Endothelial cell of umbilical vein (primary cell): ENCODE measurements around the gene MAP1LC3B2. TPM values are rescaled to one million over a fixed set of nuclear protein-coding genes. Genes with fewer than 3 reads are reported as not detected.

Experiments
- BruUV-seq: library from RNA; stranded (reverse); fragments of 400-500 nt; replicated peaks from 2 replicates; lab custom pipeline; 2021; lab: Mats Ljungman, UMichigan
- CTCF ChIA-PET: fragments of 300-600, 350-600 bp; sonication (Branson Sonifier 250); formaldehyde crosslinking; loops from one replicate; lab custom pipeline; 2021; ENCODE audit warnings: antibody characterized with exemption, inconsistent platforms; lab: Charles Lee
- POLR2A ChIA-PET: fragments of 300-600, 350-600 bp; sonication (Branson Sonifier 250); formaldehyde crosslinking; loops from one replicate; lab custom pipeline; 2021; ENCODE audit warnings: antibody characterized with exemption, inconsistent platforms; lab: Charles Lee
- DNase-seq: peaks from one replicate; pipeline ENCODE4 v3.0.0-alpha.2; 2011; ENCODE audit warnings: low read depth, low spot score
- FAIRE-seq: peaks from 2 replicates; lab custom pipeline; 2011; peaks lifted over from hg19 to GRCh38; lab: Jason Lieb, UNC
- H2AFZ ChIP-seq: 2 replicates; pipeline ENCODE4 v1.6.0; 2012; ENCODE audit warnings: low read depth, low read length, control low read depth, inconsistent platforms
- H3K27ac ChIP-seq: 2 replicates; pipeline ENCODE4 v1.5.1; 2011; ENCODE audit warnings: low read depth, mild to moderate bottlenecking, control low read depth, low read length, moderate library complexity; ENCODE audit not compliant: insufficient read depth
- H3K27me3 ChIP-seq, 2 experiments: 2 replicates each; pipeline versions ENCODE4 v1.6.0 to v1.6.1; 2011; ENCODE audit warnings: low read length in 2 of 2, mixed read lengths in 1 of 2; ENCODE audit not compliant: control insufficient read depth in 2 of 2, insufficient read depth in 2 of 2
- H3K36me3 ChIP-seq, 2 experiments: 2 replicates in 1 of 2; 3 replicates in 1 of 2; pipeline ENCODE4 v1.5.1; 2011; ENCODE audit warnings: low read length in 2 of 2, mild to moderate bottlenecking in 1 of 2, moderate library complexity in 1 of 2; ENCODE audit not compliant: control insufficient read depth in 2 of 2, insufficient read depth in 2 of 2; ENCODE audit errors: extremely low read depth in 1 of 2
- H3K4me1 ChIP-seq: 3 replicates; pipeline ENCODE4 v1.5.1; 2011; ENCODE audit warnings: mild to moderate bottlenecking, low read length; ENCODE audit not compliant: control insufficient read depth, insufficient read depth; ENCODE audit errors: extremely low read depth
- H3K4me2 ChIP-seq: 2 replicates; pipeline ENCODE4 v1.6.1; 2011; ENCODE audit warnings: low read length, control low read depth, mixed read lengths; ENCODE audit not compliant: insufficient read depth
- H3K4me3 ChIP-seq, 3 experiments: fragments of 200-600 bp in 1 of 3; sonication (generic), shearing (Covaris generic) in 1 of 3; replicated peaks in 1 of 3; 2 replicates each; pipeline ENCODE4 v1.5.1; 2011 to 2016; ENCODE audit warnings: control low read depth in 3 of 3, low read length in 3 of 3, mild to moderate bottlenecking in 2 of 3, inconsistent platforms in 1 of 3, low read depth in 1 of 3, moderate library complexity in 1 of 3; ENCODE audit not compliant: insufficient read depth in 1 of 3
- H3K79me2 ChIP-seq: 2 replicates; pipeline ENCODE4 v1.6.0; 2012; ENCODE audit warnings: low read length, inconsistent platforms; ENCODE audit not compliant: control insufficient read depth, insufficient read depth
- H3K9ac ChIP-seq: replicated peaks from 2 replicates; pipeline ENCODE3; 2011; ENCODE audit warnings: low read length, control low read depth; ENCODE audit not compliant: insufficient read depth; ENCODE audit errors: extremely low read depth
- H3K9me1 ChIP-seq: replicated peaks from 3 replicates; pipeline ENCODE4 v1.6.0; 2011; ENCODE audit warnings: mild to moderate bottlenecking, low read length; ENCODE audit not compliant: control insufficient read depth, insufficient read depth; ENCODE audit errors: extremely low read depth
- H3K9me3 ChIP-seq: replicated peaks from 2 replicates; pipeline ENCODE4 v1.5.1; 2012; ENCODE audit warnings: low read length, inconsistent platforms; ENCODE audit not compliant: control insufficient read depth, insufficient read depth
- H4K20me1 ChIP-seq: replicated peaks from 2 replicates; pipeline ENCODE3; 2011; ENCODE audit warnings: mild to moderate bottlenecking, low read length; ENCODE audit not compliant: control insufficient read depth, insufficient read depth; ENCODE audit errors: extremely low read depth
- EZH2 ChIP-seq: IDR thresholded peaks from 2 replicates; pipeline ENCODE4 v1.6.1; 2012; ENCODE audit warnings: borderline replicate concordance, low read depth, mild to moderate bottlenecking, moderate library complexity, low read length, inconsistent platforms; ENCODE audit not compliant: severe bottlenecking
- FOS ChIP-seq: IDR thresholded peaks from 2 replicates; pipeline ENCODE4 v1.6.1; 2011; ENCODE audit warnings: mild to moderate bottlenecking, low read length, moderate library complexity, borderline replicate concordance; ENCODE audit not compliant: insufficient read depth
- GATA2 ChIP-seq: IDR thresholded peaks from 2 replicates; pipeline ENCODE4 v1.7.0; 2011; ENCODE audit warnings: low read depth, mild to moderate bottlenecking, moderate library complexity, mixed read lengths, low read length; ENCODE audit not compliant: insufficient read length, insufficient read depth
- JUN ChIP-seq: IDR thresholded peaks from 2 replicates; pipeline ENCODE4 v1.6.1; 2011; ENCODE audit warnings: borderline replicate concordance, low read depth; ENCODE audit not compliant: insufficient read length, insufficient read depth
- MAX ChIP-seq: IDR thresholded peaks from 2 replicates; pipeline ENCODE4 v1.6.1; 2011; ENCODE audit not compliant: insufficient read depth, insufficient read length
- MYC ChIP-seq: IDR thresholded peaks from one replicate; pipeline ENCODE4 v1.6.1; 2011; ENCODE audit warnings: mild to moderate bottlenecking, low read depth, low read length
- POLR2A ChIP-seq: IDR thresholded peaks from 2 replicates; pipeline ENCODE4 v1.6.1; 2012; ENCODE audit warnings: low read depth, mild to moderate bottlenecking, control low read depth, low read length
- POLR2AphosphoS5 ChIP-seq: IDR thresholded peaks from 2 replicates; pipeline ENCODE4 v1.6.1; 2012; ENCODE audit warnings: low read depth, mild to moderate bottlenecking, control low read depth, low read length, moderate library complexity; ENCODE audit not compliant: insufficient read depth
- dilution Hi-C: fragments of 300-500 bp; cut with MboI; formaldehyde crosslinking; loops from one replicate; pipeline ENCODE4 v1.15.0; 2019; ENCODE audit warnings: low sequenced_read_pairs; ENCODE audit not compliant: extremely low pct_ligation_motif_present
- intact Hi-C: fragments of 100-400 bp; cut with micrococcal nuclease; formaldehyde crosslinking; loops from one replicate; pipeline ENCODE4 v1.10.0; 2022
- polyA plus RNA-seq, 4 experiments: library from polyadenylated mRNA; depleted of rRNA in 3 of 4; stranded (reverse) in 3 of 4; unstranded in 1 of 4; fragments of >200 nt; gene quantifications; 2 replicates each; pipeline versions ENCODE4 v1.2.1 to v1.2.3, GENCODE V29; 2011 to 2012; ENCODE audit warnings: missing spikeins in 1 of 4
- total RNA-seq: library from RNA; stranded (reverse); gene quantifications from 2 replicates; pipeline ENCODE4 v1.2.3, GENCODE V29; 2021
- TF ChIP-seq, protein P1 (sequence below), 2 donors: IDR thresholded peaks; 1 replicate in 1 of 2; 2 replicates in 1 of 2; pipeline ENCODE4 v1.5.1; 2011; ENCODE audit warnings: low read length in 2 of 2, mild to moderate bottlenecking in 2 of 2, moderate library complexity in 2 of 2, control low read depth in 1 of 2, inconsistent platforms in 1 of 2, low read depth in 1 of 2; ENCODE audit not compliant: insufficient read depth in 1 of 2; ENCODE audit errors: extremely low read depth in 1 of 2

Gene MAP1LC3B2
- total and polyA plus RNA-seq, 2 donors (not counting 3 experiments of a cell fraction or from before 2014, with no cell fraction given): 0.32 to 4.1 TPM

GRCh38 chr12:116590561-116590960, 31.4 kb downstream of the MAP1LC3B2 start:
- no peak overlapping the region for H2AFZ ChIP-seq
- H3K36me3 ChIP-seq: no peaks in the 10 kb centered on the region
- H3K27me3 ChIP-seq: no peaks in the 10 kb centered on the region
- H3K4me2 ChIP-seq: no peak overlapping the region
- no peak for DNase-seq
- ChIA-PET POLR2A (interaction anchor here (0.6 kb wide), 1 partner anchor 627 kb away, joined by 3 read pairs; no protein-coding TSS in a partner anchor), CTCF (interaction anchor here (1.2 to 1.4 kb wide), 3 partner anchors 23 to 591 kb away, joined by 3 to 5 read pairs (median 3); no protein-coding TSS in a partner anchor)
- no peak overlapping the region for H3K4me3 ChIP-seq
- intact Hi-C loops (no loop called here), dilution Hi-C loops (no loop called here)
- no peak overlapping the region for H3K9ac ChIP-seq
- H4K20me1 ChIP-seq: no peaks in the 10 kb centered on the region
- FAIRE-seq: no peak
- H3K79me2 ChIP-seq: no peaks in the 10 kb centered on the region
- H3K4me1 ChIP-seq: no peaks in the 10 kb centered on the region
- no peaks in the 10 kb centered on the region for H3K9me3 ChIP-seq
- H3K9me1 ChIP-seq: no peaks in the 10 kb centered on the region
- H3K27ac ChIP-seq: no peak overlapping the region
- TF ChIP-seq POLR2A (no peak), POLR2AphosphoS5 (no peak), MYC (no peak), FOS (no peak), GATA2 (no peak), MAX (no peak), JUN (no peak), EZH2 (no peak)
- TF ChIP-seq, protein P1, sequence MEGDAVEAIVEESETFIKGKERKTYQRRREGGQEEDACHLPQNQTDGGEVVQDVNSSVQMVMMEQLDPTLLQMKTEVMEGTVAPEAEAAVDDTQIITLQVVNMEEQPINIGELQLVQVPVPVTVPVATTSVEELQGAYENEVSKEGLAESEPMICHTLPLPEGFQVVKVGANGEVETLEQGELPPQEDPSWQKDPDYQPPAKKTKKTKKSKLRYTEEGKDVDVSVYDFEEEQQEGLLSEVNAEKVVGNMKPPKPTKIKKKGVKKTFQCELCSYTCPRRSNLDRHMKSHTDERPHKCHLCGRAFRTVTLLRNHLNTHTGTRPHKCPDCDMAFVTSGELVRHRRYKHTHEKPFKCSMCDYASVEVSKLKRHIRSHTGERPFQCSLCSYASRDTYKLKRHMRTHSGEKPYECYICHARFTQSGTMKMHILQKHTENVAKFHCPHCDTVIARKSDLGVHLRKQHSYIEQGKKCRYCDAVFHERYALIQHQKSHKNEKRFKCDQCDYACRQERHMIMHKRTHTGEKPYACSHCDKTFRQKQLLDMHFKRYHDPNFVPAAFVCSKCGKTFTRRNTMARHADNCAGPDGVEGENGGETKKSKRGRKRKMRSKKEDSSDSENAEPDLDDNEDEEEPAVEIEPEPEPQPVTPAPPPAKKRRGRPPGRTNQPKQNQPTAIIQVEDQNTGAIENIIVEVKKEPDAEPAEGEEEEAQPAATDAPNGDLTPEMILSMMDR (IDR thresholded peaks at IDR 0.05; ENCODE audit: extremely low read depth in 1 of 2, insufficient read depth in 1 of 2, low read depth in 1 of 2, low read length in 2 of 2): no peak
- BruUV-seq: no TSS peak
